SK-N-SH treated with all-trans-retinoic acid at 6 μM for 48 hours (cell line): ENCODE results near the gene FAM234B.

Source experiments
- ATAC-seq: fragments of 200-7000 bp; cut with Tn5 transposase; 3 replicates; pipeline ENCODE4 v1.9.1; 2020; ENCODE audit warnings: mild to moderate bottlenecking, moderate library complexity
- BACH2 ChIP-seq: fragments of 250-450 bp; sonication (Bioruptor Pico); IDR thresholded peaks from 2 replicates; pipeline ENCODE4 v1.9.0; 2021; ENCODE audit warnings: mild to moderate bottlenecking, borderline replicate concordance
- CREB5 ChIP-seq: fragments of 250-450 bp; sonication (Bioruptor Pico); IDR thresholded peaks from 2 replicates; pipeline ENCODE4 v1.5.1; 2020; ENCODE audit warnings: low read depth, mild to moderate bottlenecking, moderate library complexity
- CSDC2 ChIP-seq: fragments of 250-450 bp; sonication (Bioruptor Pico); IDR thresholded peaks from 2 replicates; pipeline ENCODE4 v1.5.0; 2020; ENCODE audit warnings: mild to moderate bottlenecking, moderate library complexity
- CSRNP3 ChIP-seq: fragments of 250-450 bp; sonication (Bioruptor Pico); IDR thresholded peaks from 2 replicates; pipeline ENCODE4 v1.5.1; 2021; ENCODE audit warnings: mild to moderate bottlenecking, moderate library complexity
- ESRRG ChIP-seq: fragments of 250-450 bp; sonication (Bioruptor Pico); IDR thresholded peaks from 2 replicates; pipeline ENCODE4 v1.6.1; 2021; ENCODE audit warnings: mild to moderate bottlenecking
- GLIS3 ChIP-seq: fragments of 250-450 bp; sonication (Bioruptor Pico); IDR thresholded peaks from 2 replicates; pipeline ENCODE4 v1.5.0; 2020; ENCODE audit warnings: mild to moderate bottlenecking, moderate library complexity
- ISL1 ChIP-seq: fragments of 250-450 bp; sonication (Bioruptor Pico); IDR thresholded peaks from 2 replicates; pipeline ENCODE4 v2.1.2; 2022; ENCODE audit warnings: mild to moderate bottlenecking, moderate library complexity
- OSR1 ChIP-seq: fragments of 250-450 bp; sonication (Bioruptor Pico); IDR thresholded peaks from 2 replicates; pipeline ENCODE4 v1.8.0; 2022; ENCODE audit warnings: moderate library complexity, mild to moderate bottlenecking, inconsistent platforms
- PATZ1 ChIP-seq: fragments of 250-450 bp; sonication (Bioruptor Pico); IDR thresholded peaks from 2 replicates; pipeline ENCODE4 v1.8.0; 2020; ENCODE audit warnings: mild to moderate bottlenecking, moderate library complexity, borderline replicate concordance
- PPARA ChIP-seq: fragments of 250-450 bp; sonication (Bioruptor Pico); IDR thresholded peaks from 2 replicates; pipeline ENCODE4 v1.5.0; 2020; ENCODE audit warnings: mild to moderate bottlenecking, borderline replicate concordance
- RARB ChIP-seq: fragments of 250-450 bp; sonication (Bioruptor Pico); IDR thresholded peaks from 2 replicates; pipeline ENCODE4 v1.8.0; 2021; ENCODE audit warnings: mild to moderate bottlenecking, moderate library complexity
- SNAI2 ChIP-seq: fragments of 250-450 bp; sonication (Bioruptor Pico); IDR thresholded peaks from 2 replicates; pipeline ENCODE4 v1.5.0; 2020; ENCODE audit warnings: mild to moderate bottlenecking, moderate library complexity
- TCF4 ChIP-seq: fragments of 250-450 bp; sonication (Bioruptor Pico); IDR thresholded peaks from 2 replicates; pipeline ENCODE4 v1.8.0; 2021; ENCODE audit warnings: mild to moderate bottlenecking, moderate library complexity, borderline replicate concordance
- TOX ChIP-seq: fragments of 250-450 bp; sonication (Bioruptor Pico); IDR thresholded peaks from 2 replicates; pipeline ENCODE4 v1.8.0; 2021; ENCODE audit warnings: mild to moderate bottlenecking, moderate library complexity, borderline replicate concordance
- TSHZ2 ChIP-seq: fragments of 250-450 bp; sonication (Bioruptor Pico); IDR thresholded peaks from 2 replicates; pipeline ENCODE4 v1.5.0; 2020; ENCODE audit warnings: mild to moderate bottlenecking, moderate library complexity
- ZC3H10 ChIP-seq: fragments of 250-450 bp; sonication (Bioruptor Pico); IDR thresholded peaks from 2 replicates; pipeline ENCODE4 v1.5.1; 2021; ENCODE audit warnings: mild to moderate bottlenecking, moderate library complexity
- ZFP3 ChIP-seq: fragments of 250-450 bp; sonication (Bioruptor Pico); IDR thresholded peaks from 2 replicates; pipeline ENCODE4 v1.5.0; 2020; ENCODE audit warnings: mild to moderate bottlenecking, moderate library complexity
- ZFP30 ChIP-seq: fragments of 450-650 bp; formaldehyde crosslinking; IDR thresholded peaks from 2 replicates; pipeline ENCODE4 v1.5.0; 2022; ENCODE audit warnings: mild to moderate bottlenecking, moderate library complexity
- ZNF565 ChIP-seq: fragments of 450-650 bp; formaldehyde crosslinking; conservative IDR thresholded peaks from 2 replicates; pipeline ENCODE4 v1.5.0; 2020; ENCODE audit warnings: low read depth, mild to moderate bottlenecking, moderate library complexity
- ZNF8 ChIP-seq: fragments of 450-650 bp; formaldehyde crosslinking; IDR thresholded peaks from 2 replicates; pipeline ENCODE4 v1.5.0; 2020; ENCODE audit warnings: mild to moderate bottlenecking, moderate library complexity

Gene FAM234B

GRCh38 chr12:13112968-13113367 is 68.8 kb downstream of the FAM234B start:
- TF ChIP-seq BACH2 (CRISPR knock-in tag) (no peak), ZNF565 (CRISPR knock-in tag) (no peak), TOX (CRISPR knock-in tag) (no peak), ESRRG (CRISPR knock-in tag) (no peak), ISL1 (CRISPR knock-in tag) (no peak), TSHZ2 (CRISPR knock-in tag) (no peak), OSR1 (CRISPR knock-in tag) (no peak), CSRNP3 (CRISPR knock-in tag) (no peak), ZNF8 (CRISPR knock-in tag) (no peak), PPARA (CRISPR knock-in tag) (no peak), CREB5 (no peak), TCF4 (CRISPR knock-in tag) (no peak), SNAI2 (CRISPR knock-in tag) (no peak), ZFP3 (CRISPR knock-in tag) (no peak), GLIS3 (CRISPR knock-in tag) (no peak)
- ATAC-seq, result no peak

- no peak for ATAC-seq
- TF ChIP-seq ZNF8 (CRISPR knock-in tag) (no peak), TSHZ2 (CRISPR knock-in tag) (no peak), TOX (CRISPR knock-in tag) (no peak), CSDC2 (CRISPR knock-in tag) (no peak), ZNF565 (CRISPR knock-in tag) (no peak), PATZ1 (CRISPR knock-in tag) (no peak), SNAI2 (CRISPR knock-in tag) (no peak), BACH2 (CRISPR knock-in tag) (no peak), GLIS3 (CRISPR knock-in tag) (no peak), ZFP3 (CRISPR knock-in tag) (no peak), ZC3H10 (CRISPR knock-in tag) (no peak), RARB (no peak), ZFP30 (CRISPR knock-in tag) (no peak), CREB5 (no peak)
- TF ChIP-seq, all 23 proteins: peak for 0
Observed at GRCh38 chr12:13114251-13115052, 70.3 kb downstream of the FAM234B start.
